SU-DHL-6 (cell line): ENCODE results near the gene EIF4A3.

ENCODE experiments used
- H2AFZ ChIP-seq: fragments of 200-600 bp; sonication (generic); 2 replicates; pipeline ENCODE4 v1.6.1; 2014; ENCODE audit warnings: low read depth, mild to moderate bottlenecking, moderate library complexity, mixed read lengths, antibody characterized with exemption, low read length; ENCODE audit not compliant: severe bottlenecking
- H3F3A ChIP-seq: fragments of 200-600 bp; shearing (Covaris generic); 2 replicates; pipeline ENCODE4 v1.6.0; 2016; ENCODE audit warnings: antibody characterized with exemption, mild to moderate bottlenecking; ENCODE audit not compliant: insufficient read depth
- H3K27ac ChIP-seq: fragments of 200-600 bp; sonication (generic); 2 replicates; pipeline ENCODE4 v1.5.1; 2016; ENCODE audit warnings: low read depth, mild to moderate bottlenecking, low read length, moderate library complexity, mixed read lengths
- H3K27me3 ChIP-seq: fragments of 200-600 bp; sonication (generic), shearing (Covaris generic); 2 replicates; pipeline ENCODE4 v1.6.0; 2014; ENCODE audit warnings: mild to moderate bottlenecking, low read length
- H3K36me3 ChIP-seq: fragments of 200-600 bp; sonication (generic); 2 replicates; pipeline ENCODE4 v1.6.1; 2014; ENCODE audit warnings: mild to moderate bottlenecking, low read length, mixed read lengths
- H3K4me2 ChIP-seq: fragments of 300-600, 200-600 bp; shearing (Covaris generic), sonication (generic); 2 replicates; pipeline ENCODE4 v1.6.0; 2014; ENCODE audit warnings: low read length, low read depth, mild to moderate bottlenecking; ENCODE audit not compliant: poor library complexity, severe bottlenecking
- H3K4me3 ChIP-seq: fragments of 200-600 bp; sonication (generic); 2 replicates; pipeline ENCODE4 v1.5.1; 2014; ENCODE audit warnings: antibody characterized with exemption, low read length, mild to moderate bottlenecking, mixed read lengths; ENCODE audit not compliant: insufficient read depth, poor library complexity, severe bottlenecking
- H3K79me2 ChIP-seq: fragments of 200-600 bp; sonication (generic); 2 replicates; pipeline ENCODE4 v1.6.1; 2014; ENCODE audit warnings: mild to moderate bottlenecking, low read length, moderate library complexity; ENCODE audit not compliant: insufficient read depth
- H3K9ac ChIP-seq: fragments of 200-600 bp; sonication (generic); 2 replicates; pipeline ENCODE4 v1.7.0; 2014; ENCODE audit warnings: mild to moderate bottlenecking, low read length
- H3K9me2 ChIP-seq: fragments of 200-600 bp; sonication (generic); replicated peaks from 2 replicates; pipeline ENCODE4 v1.6.1; 2014; ENCODE audit warnings: low read length; ENCODE audit not compliant: insufficient read depth
- H3K9me3 ChIP-seq: fragments of 200-600 bp; sonication (generic); 2 replicates; pipeline ENCODE4 v1.6.1; 2014; ENCODE audit warnings: low read length, mixed read lengths; ENCODE audit not compliant: insufficient read depth
- H4K20me1 ChIP-seq: fragments of 200-600 bp; sonication (generic); 2 replicates; pipeline ENCODE4 v1.6.1; 2014; ENCODE audit warnings: low read depth, mild to moderate bottlenecking, antibody characterized with exemption, low read length, moderate library complexity, mixed read lengths
- CTCF ChIP-seq: fragments of 200-600 bp; sonication (generic); IDR thresholded peaks from one replicate; pipeline ENCODE4 v1.5.1; 2017; ENCODE audit warnings: antibody characterized with exemption, mild to moderate bottlenecking, low read length, moderate library complexity; ENCODE audit not compliant: insufficient read depth, poor library complexity, severe bottlenecking
- EZH2phosphoT487 ChIP-seq: fragments of 200-600 bp; sonication (generic), shearing (Covaris generic); conservative IDR thresholded peaks from 2 replicates; pipeline ENCODE4 v1.6.1; 2018; ENCODE audit warnings: mild to moderate bottlenecking, antibody characterized with exemption, low read length, moderate library complexity, mixed read lengths

EIF4A3 gene

DNA sequence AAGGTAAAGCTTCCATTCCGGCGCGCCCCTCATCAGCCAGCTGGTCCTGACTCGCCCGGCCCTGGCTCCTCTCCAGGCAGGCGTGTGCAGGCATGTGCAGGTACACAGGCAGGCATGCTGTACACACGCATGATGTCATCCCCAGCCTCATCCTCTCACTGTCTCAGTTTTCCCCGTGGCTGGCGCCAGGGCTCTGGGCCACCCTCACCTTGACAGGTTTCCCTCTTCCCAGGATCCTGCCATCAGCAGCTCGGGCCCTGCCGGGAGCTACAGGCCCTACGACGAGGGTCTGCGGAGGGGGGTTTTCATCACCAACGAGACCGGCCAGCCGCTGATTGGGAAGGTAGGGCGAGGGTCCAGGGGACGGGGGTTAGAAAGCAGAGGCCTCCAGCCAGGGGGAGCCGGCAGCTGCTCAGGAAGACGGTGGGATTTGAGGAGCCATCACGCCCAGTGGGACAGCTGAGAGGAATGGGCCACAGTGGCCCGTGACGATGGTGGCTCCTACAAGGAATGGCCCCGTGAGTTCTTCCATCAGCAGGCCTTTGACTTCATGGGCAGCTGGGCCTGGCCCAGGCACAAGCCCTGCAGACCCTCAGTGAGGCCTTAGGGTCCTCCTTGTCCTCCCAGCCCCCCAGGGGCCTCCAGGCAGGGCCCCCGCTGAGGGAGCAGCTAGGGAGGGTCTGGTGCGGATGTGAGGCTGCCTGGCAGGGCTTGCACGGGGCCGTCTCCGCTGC lies 37.0 kb downstream of the EIF4A3 start:
- no peaks in the 10 kb centered on the region for H3K9me3 ChIP-seq
- H3K27ac ChIP-seq = no peak overlapping the region
- TF ChIP-seq EZH2phosphoT487 = no peak
- TF ChIP-seq CTCF = no peak
- no peak overlapping the region for H3K4me2 ChIP-seq
- H2AFZ ChIP-seq = no peak overlapping the region
- H4K20me1 ChIP-seq = no peaks in the 10 kb centered on the region
- H3K9ac ChIP-seq = no peak overlapping the region
- H3K27me3 ChIP-seq = no peaks in the 10 kb centered on the region
- H3K4me3 ChIP-seq = no peak overlapping the region
- no peaks in the 10 kb centered on the region for H3K36me3 ChIP-seq
- H3K79me2 ChIP-seq = no peaks in the 10 kb centered on the region
- H3K9me2 ChIP-seq = no peaks in the 10 kb centered on the region
- H3F3A ChIP-seq = no peaks in the 10 kb centered on the region

- TF ChIP-seq CTCF = no peak
- TF ChIP-seq EZH2phosphoT487 = no peak
- Histone ChIP-seq H3F3A (no peaks in the 10 kb centered on the region), H3K4me2 (no peak overlapping the region)
Measured at GRCh38 chr17:80109066-80109660, 37.8 kb downstream of the EIF4A3 start.

DNA sequence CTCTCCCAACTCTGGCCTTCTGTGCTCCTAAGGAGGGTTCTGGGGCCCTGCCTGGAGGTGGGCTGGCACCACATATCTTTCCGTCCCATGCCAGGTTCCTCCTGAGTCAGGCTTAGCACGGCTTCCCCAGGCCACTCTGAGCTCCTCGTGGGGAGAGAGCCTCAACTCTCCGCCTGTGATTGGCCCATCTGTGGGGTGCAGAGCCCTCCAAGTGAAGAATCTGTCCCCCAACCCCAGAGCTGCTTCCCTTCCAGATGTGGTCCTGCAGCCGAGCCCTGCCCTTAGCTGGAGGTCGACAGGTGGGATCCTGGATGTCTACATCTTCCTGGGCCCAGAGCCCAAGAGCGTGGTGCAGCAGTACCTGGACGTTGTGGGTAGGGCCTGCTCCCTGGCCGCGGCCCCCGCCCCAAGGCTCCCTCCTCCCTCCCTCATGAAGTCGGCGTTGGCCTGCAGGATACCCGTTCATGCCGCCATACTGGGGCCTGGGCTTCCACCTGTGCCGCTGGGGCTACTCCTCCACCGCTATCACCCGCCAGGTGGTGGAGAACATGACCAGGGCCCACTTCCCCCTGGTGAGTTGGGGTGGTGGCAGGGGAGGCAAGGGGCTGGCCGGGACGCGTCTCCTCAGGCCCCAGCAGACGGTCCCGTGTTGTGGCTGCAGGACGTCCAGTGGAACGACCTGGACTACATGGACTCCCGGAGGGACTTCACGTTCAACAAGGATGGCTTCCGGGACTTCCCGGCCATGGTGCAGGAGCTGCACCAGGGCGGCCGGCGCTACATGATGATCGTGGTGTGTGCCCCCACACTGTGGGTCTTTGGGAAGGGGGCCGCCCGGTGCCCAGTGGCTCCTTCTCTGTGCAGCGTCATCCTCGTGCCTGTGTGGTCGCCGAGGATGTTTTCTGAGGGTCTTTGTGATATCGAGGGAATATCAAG lies 38.6 kb downstream of the EIF4A3 start:
- H3K27me3 ChIP-seq = no peaks in the 10 kb centered on the region
- H3K4me3 ChIP-seq = no peak overlapping the region
- no peaks in the 10 kb centered on the region for H3K9me2 ChIP-seq
- H2AFZ ChIP-seq = no peak overlapping the region
- no peaks in the 10 kb centered on the region for H3F3A ChIP-seq
- no peak overlapping the region for H3K9ac ChIP-seq
- no peaks in the 10 kb centered on the region for H4K20me1 ChIP-seq
- no peaks in the 10 kb centered on the region for H3K9me3 ChIP-seq
- no peak overlapping the region for H3K4me2 ChIP-seq
- TF ChIP-seq CTCF (no peak), EZH2phosphoT487 (no peak)
- no peaks in the 10 kb centered on the region for H3K79me2 ChIP-seq
- no peaks in the 10 kb centered on the region for H3K36me3 ChIP-seq
- no peak overlapping the region for H3K27ac ChIP-seq

More at GRCh38 chr17:80109066-80109660, 37.8 kb downstream of the EIF4A3 start:
- H3K36me3 ChIP-seq = no peaks in the 10 kb centered on the region
- H3K9me2 ChIP-seq = no peaks in the 10 kb centered on the region
- no peak overlapping the region for H2AFZ ChIP-seq
- no peaks in the 10 kb centered on the region for H4K20me1 ChIP-seq
- no peaks in the 10 kb centered on the region for H3K27me3 ChIP-seq
- H3K79me2 ChIP-seq = no peaks in the 10 kb centered on the region
- no peaks in the 10 kb centered on the region for H3K9me3 ChIP-seq
- no peak overlapping the region for H3K4me3 ChIP-seq
- no peak overlapping the region for H3K27ac ChIP-seq
- H3K9ac ChIP-seq = no peak overlapping the region
